ENCODE results near the gene DPF3. TPM values are rescaled to one million over a fixed set of nuclear protein-coding genes. Genes with fewer than 3 reads are reported as not detected.
A peak's percentile ranks its signal among the peaks of the same experiment; 100 is the strongest.

DPF3 gene
- total RNA-seq, 1 donor from 2014 or later: 4.3 TPM

GRCh38 chr14:72731252-72732020 lies 162.5 kb downstream of the DPF3 start:
- Mint-ChIP-seq H3K36me3 (ENCODE audit: low read depth) (peaks cover 7% of the 10 kb centered on the region), H3K4me1 (ENCODE audit: low read depth) (no peaks in the 10 kb centered on the region), H3K27ac (no peak overlapping the region), H3K4me3 (no peak overlapping the region), H3K27me3 (ENCODE audit: insufficient read depth) (peaks cover 9% of the 10 kb centered on the region), H3K9me3 (no peaks in the 10 kb centered on the region)
- DNase-seq (ENCODE audit: low spot score): no peak
- intact Hi-C loops (cut with micrococcal nuclease): no loop called here

DNA sequence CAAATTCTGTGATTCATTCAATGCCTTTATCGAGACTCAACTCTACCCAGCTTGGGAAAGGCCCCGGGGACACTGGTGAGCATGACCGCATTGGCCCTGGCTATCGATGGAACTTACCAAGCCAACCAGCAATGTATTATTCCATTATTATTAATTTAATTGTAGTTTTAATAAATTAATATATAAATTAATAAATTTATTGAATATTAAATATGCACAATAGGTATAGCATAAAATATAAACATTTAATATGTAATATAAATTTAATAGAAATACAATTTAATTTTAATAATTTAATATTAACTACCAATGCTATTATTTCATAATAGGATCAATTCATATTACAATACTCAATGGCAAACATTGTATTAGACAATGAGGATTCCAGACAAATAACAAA lies 163.4 kb downstream of the DPF3 start:
- H3K27ac Mint-ChIP-seq: no peak overlapping the region
- H3K27me3 Mint-ChIP-seq (ENCODE audit: insufficient read depth): peaks cover 9% of the 10 kb centered on the region
- no peaks in the 10 kb centered on the region for H3K9me3 Mint-ChIP-seq
- no peaks in the 10 kb centered on the region for H3K4me1 Mint-ChIP-seq (ENCODE audit: low read depth)
- H3K36me3 Mint-ChIP-seq (ENCODE audit: low read depth): peaks cover 7% of the 10 kb centered on the region
- no peak for DNase-seq (ENCODE audit: low spot score)
- intact Hi-C loops (cut with micrococcal nuclease): no loop called here
- H3K4me3 Mint-ChIP-seq: no peak overlapping the region

DNA sequence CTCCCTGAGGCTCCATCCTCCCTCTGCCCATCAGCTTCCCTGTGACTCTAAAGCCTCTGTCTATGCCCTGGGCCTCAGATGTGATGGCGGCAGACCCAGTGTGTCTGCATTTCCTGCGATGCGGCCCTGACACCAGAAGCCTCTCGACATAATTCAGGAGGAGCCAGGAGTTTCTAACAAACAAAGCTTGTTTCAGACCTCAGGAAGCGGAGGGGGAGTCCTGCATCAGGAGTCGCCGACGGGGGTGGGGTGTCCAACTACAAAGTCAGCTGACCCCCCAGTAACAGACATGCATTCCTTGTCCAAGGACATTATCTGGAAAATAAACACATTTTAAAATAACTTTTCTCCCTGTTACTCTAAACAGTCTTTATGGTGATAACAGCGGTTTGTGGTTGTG lies 167.5 kb downstream of the DPF3 start:
- H3K4me1 Mint-ChIP-seq (ENCODE audit: low read depth): peaks cover 13% of the 10 kb centered on the region
- peaks cover 14% of the 10 kb centered on the region for H3K27me3 Mint-ChIP-seq (ENCODE audit: insufficient read depth)
- H3K36me3 Mint-ChIP-seq (ENCODE audit: low read depth): peaks cover 19% of the 10 kb centered on the region
- DNase-seq (ENCODE audit: low spot score): no peak
- intact Hi-C loops (cut with micrococcal nuclease): no loop called here
- no peak overlapping the region for H3K27ac Mint-ChIP-seq
- H3K9me3 Mint-ChIP-seq: no peaks in the 10 kb centered on the region
- no peak overlapping the region for H3K4me3 Mint-ChIP-seq

- Mint-ChIP-seq H3K4me3 (no peak overlapping the region), H3K36me3 (ENCODE audit: low read depth) (peaks cover 18% of the 10 kb centered on the region), H3K9me3 (no peaks in the 10 kb centered on the region), H3K27ac (no peak overlapping the region), H3K4me1 (ENCODE audit: low read depth) (peaks cover 18% of the 10 kb centered on the region), H3K27me3 (ENCODE audit: insufficient read depth) (peaks cover 14% of the 10 kb centered on the region)
- intact Hi-C loops (cut with micrococcal nuclease): no loop called here
- no peak for DNase-seq (ENCODE audit: low spot score)
Measured at GRCh38 chr14:72723858-72724530, 169.9 kb downstream of the DPF3 start.

GRCh38 chr14:72722201-72722785 lies 171.6 kb downstream of the DPF3 start:
- Mint-ChIP-seq H3K9me3 (no peaks in the 10 kb centered on the region), H3K4me3 (no peak overlapping the region), H3K36me3 (ENCODE audit: low read depth) (peaks cover 12% of the 10 kb centered on the region), H3K27ac (no peak overlapping the region), H3K4me1 (ENCODE audit: low read depth) (peaks cover 23% of the 10 kb centered on the region), H3K27me3 (ENCODE audit: insufficient read depth) (peaks cover 12% of the 10 kb centered on the region)
- intact Hi-C loops (cut with micrococcal nuclease): no loop called here
- DNase-seq (ENCODE audit: low spot score): no peak

- no peaks in the 10 kb centered on the region for H3K9me3 Mint-ChIP-seq
- no peak overlapping the region for H3K4me3 Mint-ChIP-seq
- no peak overlapping the region for H3K27ac Mint-ChIP-seq
- intact Hi-C loops (cut with micrococcal nuclease): no loop called here
- no peak for DNase-seq (ENCODE audit: low spot score)
- peaks cover 14% of the 10 kb centered on the region for H3K36me3 Mint-ChIP-seq (ENCODE audit: low read depth)
- H3K27me3 Mint-ChIP-seq (ENCODE audit: insufficient read depth): peaks cover 9% of the 10 kb centered on the region
- H3K4me1 Mint-ChIP-seq (ENCODE audit: low read depth): peaks cover 35% of the 10 kb centered on the region
Measured at GRCh38 chr14:72721083-72721482, 172.8 kb downstream of the DPF3 start.

DNA sequence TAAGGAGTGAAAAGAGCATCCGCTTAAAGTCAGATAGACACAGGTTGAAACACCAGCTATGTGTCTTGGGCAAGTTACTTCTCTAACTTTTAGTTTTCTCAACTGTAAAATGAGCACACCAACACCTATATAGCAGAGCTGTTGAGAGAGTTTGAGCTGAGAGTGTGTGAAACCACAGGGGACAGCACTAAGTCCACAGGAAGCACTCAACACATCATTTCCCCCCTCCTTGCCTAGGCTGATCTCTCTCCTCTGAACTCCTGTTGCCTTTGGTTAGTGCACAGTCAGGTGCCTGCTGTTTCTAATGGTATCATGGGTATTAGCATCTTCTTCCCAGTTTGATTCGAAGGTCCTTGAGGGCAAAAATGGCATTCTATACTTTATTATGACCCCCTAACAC lies 176.7 kb downstream of the DPF3 start:
- Mint-ChIP-seq H3K27ac (peak overlapping the region; percentile 4), H3K27me3 (ENCODE audit: insufficient read depth) (no peaks in the 10 kb centered on the region), H3K4me3 (peak overlapping the region; percentile 15), H3K4me1 (ENCODE audit: low read depth) (peaks cover 43% of the 10 kb centered on the region), H3K9me3 (no peaks in the 10 kb centered on the region), H3K36me3 (ENCODE audit: low read depth) (peaks cover 14% of the 10 kb centered on the region)
- no peak for DNase-seq (ENCODE audit: low spot score)
- intact Hi-C loops (cut with micrococcal nuclease): no loop called here

DNA sequence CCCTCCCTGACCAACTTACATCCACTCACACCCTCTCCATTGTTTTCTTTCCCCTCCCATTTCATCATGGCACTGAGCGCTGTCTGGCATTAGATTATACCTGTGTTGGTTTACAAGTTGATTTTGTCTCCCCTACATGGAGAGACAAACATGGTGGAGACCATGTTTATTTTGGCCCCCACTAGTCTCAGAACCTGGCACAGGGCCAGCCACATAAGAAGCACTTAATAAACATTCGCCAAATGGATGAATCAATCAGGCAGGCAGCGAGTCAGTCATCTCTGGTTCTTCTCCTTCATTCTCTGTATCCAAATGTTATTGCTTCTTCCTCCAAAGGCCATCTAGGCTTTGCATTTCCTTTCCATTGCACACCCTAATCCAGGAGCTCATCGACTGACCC lies 177.4 kb downstream of the DPF3 start:
- Mint-ChIP-seq H3K27me3 (ENCODE audit: insufficient read depth) (no peaks in the 10 kb centered on the region), H3K9me3 (no peaks in the 10 kb centered on the region), H3K36me3 (ENCODE audit: low read depth) (peaks cover 11% of the 10 kb centered on the region), H3K27ac (peak overlapping the region; percentile 16), H3K4me3 (no peak overlapping the region), H3K4me1 (ENCODE audit: low read depth) (peaks cover 40% of the 10 kb centered on the region)
- DNase-seq (ENCODE audit: low spot score): no peak
- intact Hi-C loops (cut with micrococcal nuclease): no loop called here

GRCh38 chr14:72715850-72716228 lies 178.1 kb downstream of the DPF3 start:
- DNase-seq (ENCODE audit: low spot score): no peak
- no peaks in the 10 kb centered on the region for H3K27me3 Mint-ChIP-seq (ENCODE audit: insufficient read depth)
- H3K9me3 Mint-ChIP-seq: no peaks in the 10 kb centered on the region
- peaks cover 35% of the 10 kb centered on the region for H3K4me1 Mint-ChIP-seq (ENCODE audit: low read depth)
- H3K36me3 Mint-ChIP-seq (ENCODE audit: low read depth): peaks cover 14% of the 10 kb centered on the region
- no peak overlapping the region for H3K27ac Mint-ChIP-seq
- no peak overlapping the region for H3K4me3 Mint-ChIP-seq
- intact Hi-C loops (cut with micrococcal nuclease): loop anchor here (2.0 kb wide), 1 partner anchor 197 kb away; no protein-coding TSS in a partner anchor

GRCh38 chr14:72715215-72715849 lies 178.6 kb downstream of the DPF3 start:
- H3K9me3 Mint-ChIP-seq: no peaks in the 10 kb centered on the region
- H3K27ac Mint-ChIP-seq: peak overlapping the region; percentile 68
- H3K27me3 Mint-ChIP-seq (ENCODE audit: insufficient read depth): no peaks in the 10 kb centered on the region
- H3K36me3 Mint-ChIP-seq (ENCODE audit: low read depth): peaks cover 16% of the 10 kb centered on the region
- no peak overlapping the region for H3K4me3 Mint-ChIP-seq
- intact Hi-C loops (cut with micrococcal nuclease): loop anchor here (2.0 kb wide), 1 partner anchor 197 kb away; no protein-coding TSS in a partner anchor
- peaks cover 35% of the 10 kb centered on the region for H3K4me1 Mint-ChIP-seq (ENCODE audit: low read depth)
- DNase-seq (ENCODE audit: low spot score): no peak

GRCh38 chr14:72714871-72715214 lies 179.1 kb downstream of the DPF3 start:
- intact Hi-C loops (cut with micrococcal nuclease): loop anchor here (1.0 to 5.0 kb wide), 3 partner anchors 121 to 196 kb away; partner anchors contain the start of gene DPF3
- Mint-ChIP-seq H3K27me3 (ENCODE audit: insufficient read depth) (no peaks in the 10 kb centered on the region), H3K4me3 (no peak overlapping the region)

GRCh38 chr14:72714094-72714493 lies 179.8 kb downstream of the DPF3 start:
- peak overlapping the region; percentile 40 for H3K4me3 Mint-ChIP-seq

More at GRCh38 chr14:72714871-72715214, 179.1 kb downstream of the DPF3 start:
- H3K4me1 Mint-ChIP-seq (ENCODE audit: low read depth): peaks cover 35% of the 10 kb centered on the region
- DNase-seq (ENCODE audit: low spot score): no peak
- peaks cover 16% of the 10 kb centered on the region for H3K36me3 Mint-ChIP-seq (ENCODE audit: low read depth)
- H3K9me3 Mint-ChIP-seq: no peaks in the 10 kb centered on the region
- no peak overlapping the region for H3K27ac Mint-ChIP-seq

More at GRCh38 chr14:72714094-72714493, 179.8 kb downstream of the DPF3 start:
- peak; percentile 55 for DNase-seq (ENCODE audit: low spot score)
- Mint-ChIP-seq H3K27me3 (ENCODE audit: insufficient read depth) (no peaks in the 10 kb centered on the region), H3K9me3 (no peaks in the 10 kb centered on the region), H3K36me3 (ENCODE audit: low read depth) (peaks cover 16% of the 10 kb centered on the region), H3K27ac (peak overlapping the region; percentile 36), H3K4me1 (ENCODE audit: low read depth) (peaks cover 37% of the 10 kb centered on the region)
- intact Hi-C loops (cut with micrococcal nuclease): loop anchor here (1.0 to 5.0 kb wide), 3 partner anchors 120 to 195 kb away; partner anchors contain the start of gene DPF3

Data from activated T-helper 1 cell treated with anti-CD3 and anti-CD28 coated beads, Interleukin-12 subunit alpha, Interleukin-12 subunit beta, Interleukin-2, Interleukin-4 antibody, amounts not matched to agents 30 ng/mL and 10 ng/mL and 1 ng/mL, durations not matched to agents 14 hours and 24 hours and 36 hours (primary cell).